ENCODE measurements around the gene KIAA0825. TPM values are rescaled to one million over a fixed set of nuclear protein-coding genes. Genes with fewer than 3 reads are reported as not detected.
A peak's percentile ranks its signal among the peaks of the same experiment; 100 is the strongest.

KIAA0825 gene
- total and polyA plus RNA-seq, 2 of the 8 experiments (the other 6 are each of a cell fraction or from before 2014, with no cell fraction given): 0.60 to 1.0 TPM

DNA sequence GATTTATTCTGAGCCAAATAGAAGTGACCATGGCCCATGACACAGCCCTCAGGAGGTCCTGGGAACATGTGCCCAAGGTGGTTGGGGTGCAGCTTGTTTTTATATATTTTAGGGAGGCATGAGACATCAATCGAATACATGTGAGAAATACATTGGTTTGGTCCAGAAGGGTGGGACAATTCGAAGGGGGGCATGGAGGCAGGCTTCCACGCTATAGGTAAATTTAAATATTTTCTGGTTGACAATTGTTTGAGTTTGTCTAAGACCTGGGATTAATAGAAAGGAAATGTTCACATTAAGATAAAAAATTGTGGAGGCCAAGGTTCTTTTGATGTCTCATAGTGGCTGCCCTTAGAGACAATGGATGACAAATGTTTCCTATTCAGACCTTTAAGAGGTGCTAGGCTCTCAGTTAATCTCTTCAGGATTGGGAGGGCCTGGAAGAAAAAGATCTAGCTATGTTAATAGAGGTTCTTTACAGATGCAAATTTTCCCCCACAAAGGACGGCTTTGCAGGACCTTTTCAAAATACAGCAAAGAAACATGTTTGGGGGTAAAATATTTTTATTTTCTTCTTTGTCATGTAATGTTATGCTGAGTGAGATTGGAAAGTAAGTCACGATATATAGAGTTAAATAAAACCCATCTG, 263.4 kb downstream of the KIAA0825 start (continued):
- TF ChIP-seq, protein P1, sequence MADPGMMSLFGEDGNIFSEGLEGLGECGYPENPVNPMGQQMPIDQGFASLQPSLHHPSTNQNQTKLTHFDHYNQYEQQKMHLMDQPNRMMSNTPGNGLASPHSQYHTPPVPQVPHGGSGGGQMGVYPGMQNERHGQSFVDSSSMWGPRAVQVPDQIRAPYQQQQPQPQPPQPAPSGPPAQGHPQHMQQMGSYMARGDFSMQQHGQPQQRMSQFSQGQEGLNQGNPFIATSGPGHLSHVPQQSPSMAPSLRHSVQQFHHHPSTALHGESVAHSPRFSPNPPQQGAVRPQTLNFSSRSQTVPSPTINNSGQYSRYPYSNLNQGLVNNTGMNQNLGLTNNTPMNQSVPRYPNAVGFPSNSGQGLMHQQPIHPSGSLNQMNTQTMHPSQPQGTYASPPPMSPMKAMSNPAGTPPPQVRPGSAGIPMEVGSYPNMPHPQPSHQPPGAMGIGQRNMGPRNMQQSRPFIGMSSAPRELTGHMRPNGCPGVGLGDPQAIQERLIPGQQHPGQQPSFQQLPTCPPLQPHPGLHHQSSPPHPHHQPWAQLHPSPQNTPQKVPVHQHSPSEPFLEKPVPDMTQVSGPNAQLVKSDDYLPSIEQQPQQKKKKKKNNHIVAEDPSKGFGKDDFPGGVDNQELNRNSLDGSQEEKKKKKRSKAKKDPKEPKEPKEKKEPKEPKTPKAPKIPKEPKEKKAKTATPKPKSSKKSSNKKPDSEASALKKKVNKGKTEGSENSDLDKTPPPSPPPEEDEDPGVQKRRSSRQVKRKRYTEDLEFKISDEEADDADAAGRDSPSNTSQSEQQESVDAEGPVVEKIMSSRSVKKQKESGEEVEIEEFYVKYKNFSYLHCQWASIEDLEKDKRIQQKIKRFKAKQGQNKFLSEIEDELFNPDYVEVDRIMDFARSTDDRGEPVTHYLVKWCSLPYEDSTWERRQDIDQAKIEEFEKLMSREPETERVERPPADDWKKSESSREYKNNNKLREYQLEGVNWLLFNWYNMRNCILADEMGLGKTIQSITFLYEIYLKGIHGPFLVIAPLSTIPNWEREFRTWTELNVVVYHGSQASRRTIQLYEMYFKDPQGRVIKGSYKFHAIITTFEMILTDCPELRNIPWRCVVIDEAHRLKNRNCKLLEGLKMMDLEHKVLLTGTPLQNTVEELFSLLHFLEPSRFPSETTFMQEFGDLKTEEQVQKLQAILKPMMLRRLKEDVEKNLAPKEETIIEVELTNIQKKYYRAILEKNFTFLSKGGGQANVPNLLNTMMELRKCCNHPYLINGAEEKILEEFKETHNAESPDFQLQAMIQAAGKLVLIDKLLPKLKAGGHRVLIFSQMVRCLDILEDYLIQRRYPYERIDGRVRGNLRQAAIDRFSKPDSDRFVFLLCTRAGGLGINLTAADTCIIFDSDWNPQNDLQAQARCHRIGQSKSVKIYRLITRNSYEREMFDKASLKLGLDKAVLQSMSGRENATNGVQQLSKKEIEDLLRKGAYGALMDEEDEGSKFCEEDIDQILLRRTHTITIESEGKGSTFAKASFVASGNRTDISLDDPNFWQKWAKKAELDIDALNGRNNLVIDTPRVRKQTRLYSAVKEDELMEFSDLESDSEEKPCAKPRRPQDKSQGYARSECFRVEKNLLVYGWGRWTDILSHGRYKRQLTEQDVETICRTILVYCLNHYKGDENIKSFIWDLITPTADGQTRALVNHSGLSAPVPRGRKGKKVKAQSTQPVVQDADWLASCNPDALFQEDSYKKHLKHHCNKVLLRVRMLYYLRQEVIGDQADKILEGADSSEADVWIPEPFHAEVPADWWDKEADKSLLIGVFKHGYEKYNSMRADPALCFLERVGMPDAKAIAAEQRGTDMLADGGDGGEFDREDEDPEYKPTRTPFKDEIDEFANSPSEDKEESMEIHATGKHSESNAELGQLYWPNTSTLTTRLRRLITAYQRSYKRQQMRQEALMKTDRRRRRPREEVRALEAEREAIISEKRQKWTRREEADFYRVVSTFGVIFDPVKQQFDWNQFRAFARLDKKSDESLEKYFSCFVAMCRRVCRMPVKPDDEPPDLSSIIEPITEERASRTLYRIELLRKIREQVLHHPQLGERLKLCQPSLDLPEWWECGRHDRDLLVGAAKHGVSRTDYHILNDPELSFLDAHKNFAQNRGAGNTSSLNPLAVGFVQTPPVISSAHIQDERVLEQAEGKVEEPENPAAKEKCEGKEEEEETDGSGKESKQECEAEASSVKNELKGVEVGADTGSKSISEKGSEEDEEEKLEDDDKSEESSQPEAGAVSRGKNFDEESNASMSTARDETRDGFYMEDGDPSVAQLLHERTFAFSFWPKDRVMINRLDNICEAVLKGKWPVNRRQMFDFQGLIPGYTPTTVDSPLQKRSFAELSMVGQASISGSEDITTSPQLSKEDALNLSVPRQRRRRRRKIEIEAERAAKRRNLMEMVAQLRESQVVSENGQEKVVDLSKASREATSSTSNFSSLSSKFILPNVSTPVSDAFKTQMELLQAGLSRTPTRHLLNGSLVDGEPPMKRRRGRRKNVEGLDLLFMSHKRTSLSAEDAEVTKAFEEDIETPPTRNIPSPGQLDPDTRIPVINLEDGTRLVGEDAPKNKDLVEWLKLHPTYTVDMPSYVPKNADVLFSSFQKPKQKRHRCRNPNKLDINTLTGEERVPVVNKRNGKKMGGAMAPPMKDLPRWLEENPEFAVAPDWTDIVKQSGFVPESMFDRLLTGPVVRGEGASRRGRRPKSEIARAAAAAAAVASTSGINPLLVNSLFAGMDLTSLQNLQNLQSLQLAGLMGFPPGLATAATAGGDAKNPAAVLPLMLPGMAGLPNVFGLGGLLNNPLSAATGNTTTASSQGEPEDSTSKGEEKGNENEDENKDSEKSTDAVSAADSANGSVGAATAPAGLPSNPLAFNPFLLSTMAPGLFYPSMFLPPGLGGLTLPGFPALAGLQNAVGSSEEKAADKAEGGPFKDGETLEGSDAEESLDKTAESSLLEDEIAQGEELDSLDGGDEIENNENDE (IDR thresholded peaks at IDR 0.05; ENCODE audit: insufficient replicate concordance, low read length): peak; percentile 87
- peak; percentile 54; the same call in 1 of the 2 replicates for TF ChIP-seq POU5F1 (IDR thresholded peaks at IDR 0.05; ENCODE audit: low read depth, low read length)
- TF ChIP-seq POLR2A (IDR thresholded peaks at IDR 0.05; ENCODE audit: control extremely low read depth in 1 of 2, low read depth in 2 of 2, low read length in 2 of 2): peak; percentile 55 to 67
